Fibroblast of villous mesenchyme (primary cell): ENCODE measurements around the gene CTNNA3. TPM values are rescaled to one million over a fixed set of nuclear protein-coding genes. Genes with fewer than 3 reads are reported as not detected.

ENCODE experiments used
- DNase-seq: peaks from one replicate; pipeline ENCODE4 v3.0.0-alpha.2; 2010; ENCODE audit warnings: low read depth
- H3K4me3 ChIP-seq: 2 replicates; pipeline ENCODE4 v1.5.1; 2011; ENCODE audit warnings: low read depth, mild to moderate bottlenecking, low read length
- total RNA-seq: library from RNA; depleted of rRNA; stranded (reverse); fragments of >200 nt; gene quantifications from 2 replicates; pipeline ENCODE4 v1.2.3, GENCODE V29; 2012
- TF ChIP-seq, protein P1 (sequence below): IDR thresholded peaks from 2 replicates; pipeline ENCODE4 v1.5.1; 2012; ENCODE audit warnings: low read depth, mild to moderate bottlenecking, low read length; ENCODE audit not compliant: insufficient read depth

CTNNA3 gene
- total RNA-seq, 1 donor = not detected

DNA sequence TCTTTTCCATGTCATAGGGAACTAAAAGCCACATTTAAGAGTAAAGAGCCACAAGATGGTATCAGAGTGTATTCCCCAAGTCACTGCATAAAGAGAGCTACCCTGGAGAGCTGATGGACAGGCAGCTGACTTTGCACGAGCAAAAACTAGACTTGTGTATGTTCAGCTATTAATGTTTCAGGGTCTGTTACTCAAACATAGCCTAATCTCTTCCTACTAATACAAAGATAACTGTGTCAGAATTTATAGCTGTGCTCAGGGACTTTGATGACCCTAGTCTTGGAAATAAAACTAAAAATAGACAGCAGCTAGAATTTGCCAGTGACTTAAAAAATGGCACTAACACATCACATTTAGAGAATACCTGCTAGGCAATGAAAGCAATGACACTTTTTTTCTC lies 815.7 kb downstream of the CTNNA3 start:
- no peak overlapping the region for H3K4me3 ChIP-seq
- TF ChIP-seq, protein P1, sequence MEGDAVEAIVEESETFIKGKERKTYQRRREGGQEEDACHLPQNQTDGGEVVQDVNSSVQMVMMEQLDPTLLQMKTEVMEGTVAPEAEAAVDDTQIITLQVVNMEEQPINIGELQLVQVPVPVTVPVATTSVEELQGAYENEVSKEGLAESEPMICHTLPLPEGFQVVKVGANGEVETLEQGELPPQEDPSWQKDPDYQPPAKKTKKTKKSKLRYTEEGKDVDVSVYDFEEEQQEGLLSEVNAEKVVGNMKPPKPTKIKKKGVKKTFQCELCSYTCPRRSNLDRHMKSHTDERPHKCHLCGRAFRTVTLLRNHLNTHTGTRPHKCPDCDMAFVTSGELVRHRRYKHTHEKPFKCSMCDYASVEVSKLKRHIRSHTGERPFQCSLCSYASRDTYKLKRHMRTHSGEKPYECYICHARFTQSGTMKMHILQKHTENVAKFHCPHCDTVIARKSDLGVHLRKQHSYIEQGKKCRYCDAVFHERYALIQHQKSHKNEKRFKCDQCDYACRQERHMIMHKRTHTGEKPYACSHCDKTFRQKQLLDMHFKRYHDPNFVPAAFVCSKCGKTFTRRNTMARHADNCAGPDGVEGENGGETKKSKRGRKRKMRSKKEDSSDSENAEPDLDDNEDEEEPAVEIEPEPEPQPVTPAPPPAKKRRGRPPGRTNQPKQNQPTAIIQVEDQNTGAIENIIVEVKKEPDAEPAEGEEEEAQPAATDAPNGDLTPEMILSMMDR = no peak
- DNase-seq = no peak

- no peak for DNase-seq
- H3K4me3 ChIP-seq = no peak overlapping the region
- TF ChIP-seq, protein P1 = no peak
Observed at GRCh38 chr10:66877361-66877760, 818.6 kb downstream of the CTNNA3 start.

DNA sequence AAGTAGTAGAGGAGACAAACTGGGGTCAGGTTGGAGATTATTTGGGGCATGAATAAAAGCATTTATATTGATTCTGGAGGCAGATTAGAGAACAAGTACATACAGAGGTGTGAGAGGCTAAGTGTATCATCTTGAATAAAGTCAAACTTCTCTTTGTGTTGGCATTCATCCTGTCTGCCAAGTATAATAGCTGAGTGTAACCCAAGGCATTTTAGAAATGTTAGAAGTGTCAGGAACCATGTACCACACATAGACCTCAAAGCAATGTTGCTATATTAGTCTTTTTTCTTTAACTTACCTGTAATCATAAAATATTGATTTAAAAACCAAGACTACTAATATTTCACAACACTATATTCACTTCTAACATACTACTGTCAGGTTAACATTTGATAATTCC lies 826.4 kb downstream of the CTNNA3 start:
- no peak for DNase-seq
- TF ChIP-seq, protein P1 = no peak
- H3K4me3 ChIP-seq = no peak overlapping the region

DNA sequence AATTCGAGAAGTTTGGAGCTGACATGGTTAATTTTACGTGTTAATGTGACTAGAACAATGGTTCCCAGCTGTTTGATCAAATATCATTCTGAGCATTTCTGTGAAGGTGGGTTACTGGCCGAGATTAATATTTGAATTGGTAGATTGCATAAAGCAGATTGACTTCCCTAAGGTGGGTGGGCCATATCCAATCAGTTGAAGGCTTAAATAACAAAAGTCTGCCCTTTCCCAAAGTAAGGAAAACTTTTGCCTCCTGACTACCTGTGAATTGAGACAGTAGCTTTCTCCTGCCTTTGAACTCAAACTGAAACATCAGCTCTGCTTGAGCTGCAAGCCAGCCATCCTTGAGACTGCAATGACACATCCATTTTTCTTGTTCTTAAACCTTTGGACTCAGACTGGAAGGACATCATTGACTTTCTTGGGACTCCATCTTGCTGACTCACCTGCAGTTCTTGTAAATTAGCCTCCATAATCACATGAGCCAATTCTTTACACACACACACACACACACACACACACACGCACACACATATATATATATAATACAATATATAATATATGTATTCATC lies 833.2 kb downstream of the CTNNA3 start:
- TF ChIP-seq, protein P1 = no peak
- no peak for DNase-seq

GRCh38 chr10:66860376-66860945 lies 835.5 kb downstream of the CTNNA3 start:
- no peak overlapping the region for H3K4me3 ChIP-seq
- no peak for DNase-seq
- TF ChIP-seq, protein P1 = no peak

More for the DNA sequence above, 833.2 kb downstream of the CTNNA3 start:
- no peak overlapping the region for H3K4me3 ChIP-seq

DNA sequence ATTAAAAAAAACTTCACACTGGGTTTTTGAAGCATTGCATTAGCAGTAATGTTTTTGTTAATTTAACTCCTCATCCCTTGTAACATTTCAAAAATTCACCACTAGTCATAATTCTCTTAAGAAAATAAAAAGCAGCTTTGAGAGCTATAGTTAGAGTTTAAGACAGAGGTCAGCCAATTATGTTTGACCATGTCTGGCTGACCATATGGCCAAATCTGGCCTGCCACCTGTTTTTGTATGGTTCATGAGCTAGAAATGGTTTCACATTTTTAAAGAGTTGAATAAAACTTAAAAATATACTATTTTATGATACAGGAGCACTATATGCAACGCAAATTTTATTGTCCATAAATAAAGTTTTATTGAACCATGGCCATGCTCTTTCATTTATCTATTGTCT lies 843.2 kb downstream of the CTNNA3 start:
- no peak for DNase-seq
- TF ChIP-seq, protein P1 = no peak
- H3K4me3 ChIP-seq = no peak overlapping the region

DNA sequence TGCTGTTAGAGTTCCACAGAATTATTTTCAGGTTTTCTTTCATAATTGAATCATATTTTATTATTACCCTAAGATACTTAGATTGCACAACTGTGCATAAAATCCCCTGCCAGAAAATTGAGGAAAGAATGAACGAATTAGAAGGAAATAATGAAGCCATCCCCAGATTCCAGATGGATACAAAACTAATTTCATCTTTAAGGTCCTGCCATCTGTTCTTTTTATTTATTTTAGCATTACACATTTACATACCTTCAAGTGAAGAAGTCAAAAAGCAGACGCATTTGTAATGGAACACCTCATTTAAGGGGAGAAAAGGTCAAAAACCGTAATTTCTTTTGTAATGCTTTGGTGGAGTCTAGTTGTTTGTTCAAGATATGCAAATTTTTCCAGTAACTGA lies 847.1 kb downstream of the CTNNA3 start:
- TF ChIP-seq, protein P1 = no peak
- DNase-seq = no peak

More for the DNA sequence above, 847.1 kb downstream of the CTNNA3 start:
- H3K4me3 ChIP-seq = no peak overlapping the region
